ENCODE measurements around the gene CDH23. TPM values are rescaled to one million over a fixed set of nuclear protein-coding genes. Genes with fewer than 3 reads are reported as not detected.

CDH23 gene
- polyA plus RNA-seq, 1 donor from 2014 or later: 6.6 TPM

- H3K27ac ChIP-seq (ENCODE audit: low read length): no peak overlapping the region
Observed at GRCh38 chr10:71744897-71745663, 348.4 kb downstream of the CDH23 start.

DNA sequence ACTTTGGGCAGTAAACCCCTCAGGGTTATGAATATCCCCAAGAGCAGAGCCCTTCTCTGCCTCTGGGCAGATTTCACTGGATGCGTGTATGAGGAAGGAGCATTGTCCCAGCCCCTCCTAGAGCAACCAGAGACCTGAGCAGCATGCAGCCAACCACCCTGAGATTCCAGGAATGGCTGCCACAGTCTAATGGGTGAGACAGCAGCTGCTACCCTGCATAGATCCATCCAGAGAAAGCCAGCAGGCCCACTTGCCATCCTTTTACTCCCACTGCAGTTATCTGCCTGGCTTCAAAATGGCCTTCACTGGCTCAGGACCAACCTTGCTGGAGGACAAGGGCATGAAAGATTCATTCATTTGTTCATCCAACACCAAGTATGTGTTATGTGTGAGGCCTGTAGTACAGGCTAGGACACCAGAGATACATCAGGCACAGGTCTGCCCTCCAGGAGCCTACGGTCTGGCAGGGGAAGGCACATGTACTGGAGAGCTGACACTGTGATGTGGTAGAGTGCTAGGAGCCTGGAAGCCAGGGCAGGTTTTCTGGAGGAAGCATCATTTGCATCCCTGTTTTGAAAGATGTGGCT lies 349.0 kb downstream of the CDH23 start:
- Histone ChIP-seq H3K36me3 (ENCODE audit: insufficient read depth, low read length) (no peaks in the 10 kb centered on the region), H4K20me1 (ENCODE audit: insufficient read depth) (no peaks in the 10 kb centered on the region), H3K4me3 (ENCODE audit: low read length) (no peak overlapping the region), H3K79me2 (replicated peaks; ENCODE audit: insufficient read depth, low read length) (no peaks in the 10 kb centered on the region), H3K9ac (ENCODE audit: low read length) (no peak overlapping the region), H3K9me2 (ENCODE audit: insufficient read depth, low read length) (no peaks in the 10 kb centered on the region), H2AFZ (ENCODE audit: low read depth, low read length) (no peak overlapping the region), H3F3A (ENCODE audit: insufficient read depth, low read length, poor library complexity, severe bottlenecking) (no peaks in the 10 kb centered on the region), H3K27me3 (ENCODE audit: insufficient read depth, low read depth, low read length) (no peaks in the 10 kb centered on the region), H3K4me2 (ENCODE audit: low read length) (no peak overlapping the region), H3K27ac (ENCODE audit: low read length) (no peak overlapping the region), H3K9me3 (ENCODE audit: low read length) (no peaks in the 10 kb centered on the region)
- TF ChIP-seq EP300 (conservative IDR thresholded peaks at IDR 0.05; ENCODE audit: poor library complexity, severe bottlenecking) (no peak), TAF1 (IDR thresholded peaks at IDR 0.05; ENCODE audit: low read depth) (no peak), POLR2AphosphoS5 (IDR thresholded peaks at IDR 0.05) (no peak), CTCF (IDR thresholded peaks at IDR 0.05; ENCODE audit: poor library complexity, severe bottlenecking) (no peak), RAD21 (conservative IDR thresholded peaks at IDR 0.05) (no peak), SMC3 (conservative IDR thresholded peaks at IDR 0.05; ENCODE audit: poor library complexity) (no peak), MXI1 (conservative IDR thresholded peaks at IDR 0.05; ENCODE audit: poor library complexity, severe bottlenecking) (no peak), REST (IDR thresholded peaks at IDR 0.05; ENCODE audit: borderline replicate concordance) (no peak), EZH2 (IDR thresholded peaks at IDR 0.05; ENCODE audit: borderline replicate concordance, insufficient read depth, low read length, poor library complexity, severe bottlenecking) (no peak)

More at GRCh38 chr10:71744897-71745663, 348.4 kb downstream of the CDH23 start:
- no peaks in the 10 kb centered on the region for H3F3A ChIP-seq (ENCODE audit: insufficient read depth, low read length, poor library complexity, severe bottlenecking)
- no peaks in the 10 kb centered on the region for H3K27me3 ChIP-seq (ENCODE audit: insufficient read depth, low read depth, low read length)
- no peaks in the 10 kb centered on the region for H4K20me1 ChIP-seq (ENCODE audit: insufficient read depth)
- no peaks in the 10 kb centered on the region for H3K79me2 ChIP-seq (replicated peaks; ENCODE audit: insufficient read depth, low read length)
- H3K9ac ChIP-seq (ENCODE audit: low read length): no peak overlapping the region
- H3K9me3 ChIP-seq (ENCODE audit: low read length): no peaks in the 10 kb centered on the region
- H3K4me3 ChIP-seq (ENCODE audit: low read length): no peak overlapping the region
- no peaks in the 10 kb centered on the region for H3K9me2 ChIP-seq (ENCODE audit: insufficient read depth, low read length)
- H3K4me2 ChIP-seq (ENCODE audit: low read length): no peak overlapping the region
- no peak overlapping the region for H2AFZ ChIP-seq (ENCODE audit: low read depth, low read length)
- H3K36me3 ChIP-seq (ENCODE audit: insufficient read depth, low read length): no peaks in the 10 kb centered on the region
- no peak for TF ChIP-seq TAF1 (IDR thresholded peaks at IDR 0.05; ENCODE audit: low read depth)
- TF ChIP-seq RAD21 (conservative IDR thresholded peaks at IDR 0.05): no peak
- TF ChIP-seq SMC3 (conservative IDR thresholded peaks at IDR 0.05; ENCODE audit: poor library complexity): no peak
- no peak for TF ChIP-seq EP300 (conservative IDR thresholded peaks at IDR 0.05; ENCODE audit: poor library complexity, severe bottlenecking)
- TF ChIP-seq EZH2 (IDR thresholded peaks at IDR 0.05; ENCODE audit: borderline replicate concordance, insufficient read depth, low read length, poor library complexity, severe bottlenecking): no peak
- TF ChIP-seq POLR2AphosphoS5 (IDR thresholded peaks at IDR 0.05): no peak
- no peak for TF ChIP-seq CTCF (IDR thresholded peaks at IDR 0.05; ENCODE audit: poor library complexity, severe bottlenecking)
- TF ChIP-seq MXI1 (conservative IDR thresholded peaks at IDR 0.05; ENCODE audit: poor library complexity, severe bottlenecking): no peak

All from neural cell (in vitro differentiated cells).